Measurements from ENCODE around the gene NUAK2. TPM values are rescaled to one million over a fixed set of nuclear protein-coding genes. Genes with fewer than 3 reads are reported as not detected.

The NUAK2 gene
- total RNA-seq, 1 donor from 2014 or later = 45.7 TPM

GRCh38 chr1:205319081-205320018 lies 2.2 kb downstream of the NUAK2 start:
- TF ChIP-seq, protein P1, sequence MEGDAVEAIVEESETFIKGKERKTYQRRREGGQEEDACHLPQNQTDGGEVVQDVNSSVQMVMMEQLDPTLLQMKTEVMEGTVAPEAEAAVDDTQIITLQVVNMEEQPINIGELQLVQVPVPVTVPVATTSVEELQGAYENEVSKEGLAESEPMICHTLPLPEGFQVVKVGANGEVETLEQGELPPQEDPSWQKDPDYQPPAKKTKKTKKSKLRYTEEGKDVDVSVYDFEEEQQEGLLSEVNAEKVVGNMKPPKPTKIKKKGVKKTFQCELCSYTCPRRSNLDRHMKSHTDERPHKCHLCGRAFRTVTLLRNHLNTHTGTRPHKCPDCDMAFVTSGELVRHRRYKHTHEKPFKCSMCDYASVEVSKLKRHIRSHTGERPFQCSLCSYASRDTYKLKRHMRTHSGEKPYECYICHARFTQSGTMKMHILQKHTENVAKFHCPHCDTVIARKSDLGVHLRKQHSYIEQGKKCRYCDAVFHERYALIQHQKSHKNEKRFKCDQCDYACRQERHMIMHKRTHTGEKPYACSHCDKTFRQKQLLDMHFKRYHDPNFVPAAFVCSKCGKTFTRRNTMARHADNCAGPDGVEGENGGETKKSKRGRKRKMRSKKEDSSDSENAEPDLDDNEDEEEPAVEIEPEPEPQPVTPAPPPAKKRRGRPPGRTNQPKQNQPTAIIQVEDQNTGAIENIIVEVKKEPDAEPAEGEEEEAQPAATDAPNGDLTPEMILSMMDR (conservative IDR thresholded peaks at IDR 0.05; ENCODE audit: low read depth, low read length) = no peak
- peak overlapping the region; percentile 59 for H3K4me3 ChIP-seq (ENCODE audit: low read depth, low read length)
- DNase-seq (ENCODE audit: low read depth) = peak; percentile 52

GRCh38 chr1:205318231-205318991 lies 3.1 kb downstream of the NUAK2 start:
- no peak for DNase-seq (ENCODE audit: low read depth)
- H3K4me3 ChIP-seq (ENCODE audit: low read depth, low read length) = peak overlapping the region; percentile 59

DNA sequence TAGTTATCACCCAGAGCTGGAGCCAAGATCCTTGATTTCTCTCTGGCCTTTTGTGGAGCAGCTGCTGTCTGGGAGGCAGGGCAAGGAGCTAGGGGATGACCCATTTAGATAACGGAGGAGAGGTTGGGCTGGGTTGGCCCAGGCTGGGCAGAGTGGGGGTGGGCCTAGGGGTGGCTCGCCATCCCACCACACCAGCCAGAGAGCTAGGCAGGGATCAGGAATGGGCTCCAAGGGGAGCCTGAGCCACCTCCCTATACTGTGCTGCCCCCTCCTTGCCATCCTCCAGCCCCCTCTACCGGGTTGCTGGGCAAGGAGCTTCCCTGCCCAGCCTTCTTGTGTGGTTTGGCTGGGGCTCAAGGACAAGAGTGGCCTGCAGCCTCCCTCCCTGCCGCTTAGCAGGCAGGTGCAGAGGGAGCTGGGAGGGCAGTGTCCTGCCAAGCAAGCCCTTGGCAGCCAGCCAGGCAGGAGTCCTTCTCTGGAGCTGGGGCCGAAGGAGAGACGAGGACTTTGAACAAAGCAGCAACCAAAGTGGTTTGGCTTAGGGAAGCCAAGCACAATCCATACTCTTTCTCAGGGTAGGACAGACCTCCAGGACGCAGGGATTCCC lies 4.1 kb downstream of the NUAK2 start:
- DNase-seq (ENCODE audit: low read depth) = no peak
- TF ChIP-seq, protein P1 (conservative IDR thresholded peaks at IDR 0.05; ENCODE audit: low read depth, low read length) = peak; percentile 20
- H3K4me3 ChIP-seq (ENCODE audit: low read depth, low read length) = peak overlapping the region; percentile 59

More at GRCh38 chr1:205318231-205318991, 3.1 kb downstream of the NUAK2 start:
- TF ChIP-seq, protein P1 (conservative IDR thresholded peaks at IDR 0.05; ENCODE audit: low read depth, low read length) = no peak

DNA sequence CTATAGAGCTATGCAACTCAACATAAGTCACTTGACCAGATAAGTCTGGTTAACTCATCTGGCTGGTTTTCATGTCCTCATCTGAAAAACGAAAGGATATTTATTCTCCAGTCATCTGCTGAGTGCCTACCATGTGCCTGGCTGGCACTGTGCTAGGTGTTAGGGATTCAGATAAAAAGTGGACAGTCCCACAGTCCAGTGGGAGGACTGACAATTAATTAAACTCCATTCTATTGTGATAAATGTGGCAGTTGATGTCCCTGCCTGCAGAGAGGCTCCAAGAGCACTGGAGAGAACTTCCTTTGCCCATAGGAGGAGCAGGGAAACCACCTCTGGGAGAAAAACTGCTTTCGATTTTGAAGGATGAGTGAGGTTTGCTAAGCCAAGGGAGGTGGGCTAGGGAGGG lies 5.4 kb downstream of the NUAK2 start:
- DNase-seq (ENCODE audit: low read depth) = no peak
- no peak overlapping the region for H3K4me3 ChIP-seq (ENCODE audit: low read depth, low read length)
- TF ChIP-seq, protein P1 (conservative IDR thresholded peaks at IDR 0.05; ENCODE audit: low read depth, low read length) = no peak

- no peak overlapping the region for H3K4me3 ChIP-seq (ENCODE audit: low read depth, low read length)
- no peak for DNase-seq (ENCODE audit: low read depth)
- TF ChIP-seq, protein P1 (conservative IDR thresholded peaks at IDR 0.05; ENCODE audit: low read depth, low read length) = no peak
These were observed 6.4 kb downstream of the NUAK2 start for GRCh38 chr1:205315008-205315618.

- DNase-seq (ENCODE audit: low read depth) = no peak
- H3K4me3 ChIP-seq (ENCODE audit: low read depth, low read length) = peak overlapping the region; percentile 10
- TF ChIP-seq, protein P1 (conservative IDR thresholded peaks at IDR 0.05; ENCODE audit: low read depth, low read length) = no peak
These were observed 7.8 kb downstream of the NUAK2 start for GRCh38 chr1:205313563-205314308.
